SK-N-SH (cell line): Measurements from ENCODE around the gene APLP2. TPM values are rescaled to one million over a fixed set of nuclear protein-coding genes. Genes with fewer than 3 reads are reported as not detected.

Experiments used
- CTCF ChIA-PET: fragments of 300-600, 350-600 bp; formaldehyde crosslinking; extraction: SDS; loops from one replicate; lab custom pipeline; 2021; lab: Yijun Ruan, JAX
- POLR2A ChIA-PET: fragments of 350-600 bp; sonication (Branson Sonifier 250); formaldehyde crosslinking; extraction: SDS; loops from one replicate; lab custom pipeline; 2020; ENCODE audit warnings: antibody characterized with exemption, inconsistent platforms; lab: Yijun Ruan, JAX
- DNase-seq: peaks from one replicate; pipeline ENCODE4 v3.0.0; 2012
- H2AFZ ChIP-seq: fragments of 200-600 bp; sonication (generic); 2 replicates; pipeline ENCODE4 v1.8.1; 2016; ENCODE audit warnings: antibody characterized with exemption, mild to moderate bottlenecking, low read depth
- H3F3A ChIP-seq: fragments of 200-600 bp; sonication (generic); replicated peaks from 2 replicates; pipeline ENCODE3; 2016; ENCODE audit warnings: antibody characterized with exemption, mild to moderate bottlenecking; ENCODE audit not compliant: insufficient read depth
- H3K27ac ChIP-seq, 2 experiments: fragments of 200-500 bp in 1 of 2; fragments of 200-600 bp in 1 of 2; sonication (Bioruptor generic) in 1 of 2; sonication (generic), shearing (Covaris generic) in 1 of 2; 2 replicates each; pipeline versions ENCODE4 v1.5.1 to v1.6.1; 2014 to 2016; ENCODE audit warnings: low read depth in 2 of 2, inconsistent platforms in 1 of 2, low read length in 1 of 2, mild to moderate bottlenecking in 1 of 2, mixed read lengths in 1 of 2
- H3K27me3 ChIP-seq: fragments of 200-600 bp; sonication (generic), shearing (Covaris generic); 2 replicates; pipeline ENCODE4 v1.6.1; 2016; ENCODE audit warnings: mixed run types; ENCODE audit not compliant: insufficient read depth
- H3K36me3 ChIP-seq, 2 experiments: fragments of 200-500 bp in 1 of 2; fragments of 200-600 bp in 1 of 2; sonication (Bioruptor generic) in 1 of 2; sonication (generic) in 1 of 2; replicated peaks in 1 of 2; 2 replicates each; pipeline versions ENCODE3 to v1.5.1; 2014 to 2016; ENCODE audit warnings: low read length in 1 of 2, mild to moderate bottlenecking in 1 of 2; ENCODE audit not compliant: insufficient read depth in 2 of 2, control insufficient read depth in 1 of 2
- H3K4me1 ChIP-seq, 2 experiments: fragments of 200-500 bp in 1 of 2; fragments of 200-600 bp in 1 of 2; sonication (Bioruptor generic) in 1 of 2; sonication (generic), shearing (Covaris generic) in 1 of 2; 2 replicates each; pipeline versions ENCODE4 v1.5.1 to v1.6.1; 2014 to 2016; ENCODE audit warnings: low read depth in 1 of 2, low read length in 1 of 2, mixed run types in 1 of 2; ENCODE audit not compliant: insufficient read depth in 2 of 2, control insufficient read depth in 1 of 2
- H3K4me2 ChIP-seq: fragments of 200-600 bp; sonication (generic), shearing (Covaris generic); 2 replicates; pipeline ENCODE4 v1.6.1; 2017; ENCODE audit warnings: mixed run types
- H3K4me3 ChIP-seq, 2 experiments: fragments of 200-500 bp in 1 of 2; fragments of 200-600 bp in 1 of 2; sonication (Bioruptor generic) in 1 of 2; sonication (generic), shearing (Covaris generic) in 1 of 2; 2 replicates each; pipeline versions ENCODE4 v1.5.1 to v1.8.1; 2014 to 2016; ENCODE audit warnings: low read depth in 2 of 2, inconsistent platforms in 1 of 2, low read length in 1 of 2, mild to moderate bottlenecking in 1 of 2, mixed read lengths in 1 of 2, moderate library complexity in 1 of 2
- H3K79me2 ChIP-seq: fragments of 200-600 bp; sonication (generic); 2 replicates; pipeline ENCODE4 v1.8.1; 2017; ENCODE audit warnings: mild to moderate bottlenecking; ENCODE audit not compliant: insufficient read depth
- H3K9ac ChIP-seq: fragments of 200-600 bp; sonication (generic); 2 replicates; pipeline ENCODE4 v1.6.1; 2017; ENCODE audit warnings: mixed run types
- H3K9me2 ChIP-seq: fragments of 200-600 bp; sonication (generic); 2 replicates; pipeline ENCODE4 v1.6.1; 2017; ENCODE audit warnings: mixed run types
- H3K9me3 ChIP-seq: fragments of 200-600 bp; sonication (generic); 2 replicates; pipeline ENCODE4 v1.6.1; 2017; ENCODE audit warnings: mixed run types, mild to moderate bottlenecking, moderate library complexity
- H4K20me1 ChIP-seq: fragments of 200-600 bp; sonication (generic); 2 replicates; pipeline ENCODE4 v1.6.1; 2017; ENCODE audit warnings: mild to moderate bottlenecking, mixed run types; ENCODE audit not compliant: insufficient read depth
- CHD2 ChIP-seq: fragments of 150-350 bp; IDR thresholded peaks from 2 replicates; pipeline ENCODE4 v1.6.1; 2018; ENCODE audit warnings: low read length; ENCODE audit not compliant: partially characterized antibody
- EP300 ChIP-seq, 2 experiments: IDR thresholded peaks; 2 replicates each; pipeline versions ENCODE4 v1.4.0 to v1.6.1; 2012; ENCODE audit warnings: borderline replicate concordance in 1 of 2, low read depth in 1 of 2, low read length in 1 of 2
- FOSL2 ChIP-seq: IDR thresholded peaks from 2 replicates; pipeline ENCODE4 v1.4.0; 2012; ENCODE audit warnings: low read depth, mild to moderate bottlenecking, moderate library complexity, borderline replicate concordance
- FOXJ3 ChIP-seq: sonication (generic); formaldehyde crosslinking; IDR thresholded peaks from 2 replicates; pipeline ENCODE4 v1.5.1; 2020; ENCODE audit warnings: mild to moderate bottlenecking, missing genetic modification reagents
- FOXM1 ChIP-seq: IDR thresholded peaks from 2 replicates; pipeline ENCODE4 v1.4.0; 2012; ENCODE audit warnings: low read depth, mild to moderate bottlenecking
- GABPA ChIP-seq: IDR thresholded peaks from 2 replicates; pipeline ENCODE4 v1.4.0; 2012; ENCODE audit warnings: low read depth, mild to moderate bottlenecking
- MXI1 ChIP-seq: IDR thresholded peaks from 2 replicates; pipeline ENCODE4 v1.6.1; 2012; ENCODE audit warnings: mild to moderate bottlenecking, low read depth, low read length, improper control_type of control experiment
- NRF1 ChIP-seq: IDR thresholded peaks from 2 replicates; pipeline ENCODE4 v1.6.1; 2012; ENCODE audit warnings: low read depth, mild to moderate bottlenecking, low read length
- PBX3 ChIP-seq: IDR thresholded peaks from 2 replicates; pipeline ENCODE4; 2012
- POLR2AphosphoS5 ChIP-seq: IDR thresholded peaks from 2 replicates; pipeline ENCODE4 v1.6.1; 2012; ENCODE audit warnings: low read depth, low read length
- RAD21 ChIP-seq: IDR thresholded peaks from 2 replicates; pipeline ENCODE4 v1.6.1; 2012; ENCODE audit warnings: mild to moderate bottlenecking, low read length
- RFX5 ChIP-seq: IDR thresholded peaks from 2 replicates; pipeline ENCODE4 v1.6.1; 2012; ENCODE audit warnings: mild to moderate bottlenecking, improper control_type of control experiment, low read length
- RXRA ChIP-seq: IDR thresholded peaks from 2 replicates; pipeline ENCODE4 v1.4.0; 2012; ENCODE audit warnings: low read depth, mild to moderate bottlenecking, borderline replicate concordance
- SIN3A ChIP-seq: IDR thresholded peaks from 2 replicates; pipeline ENCODE4 v1.6.1; 2012; ENCODE audit warnings: low read depth, mild to moderate bottlenecking, low read length, moderate library complexity, borderline replicate concordance
- SMC3 ChIP-seq: IDR thresholded peaks from 2 replicates; pipeline ENCODE4 v1.6.1; 2012; ENCODE audit warnings: low read depth, low read length, improper control_type of control experiment
- TAF1 ChIP-seq: IDR thresholded peaks from 2 replicates; pipeline ENCODE4 v1.6.1; 2012; ENCODE audit warnings: low read depth, mild to moderate bottlenecking, low read length, moderate library complexity, borderline replicate concordance
- TCF12 ChIP-seq: IDR thresholded peaks from 2 replicates; pipeline ENCODE4 v1.4.0; 2012
- USF1 ChIP-seq: IDR thresholded peaks from 2 replicates; pipeline ENCODE4 v1.4.0; 2012; ENCODE audit warnings: low read depth, borderline replicate concordance
- YY1 ChIP-seq: IDR thresholded peaks from 2 replicates; pipeline ENCODE4 v1.4.0; 2012; ENCODE audit warnings: low read depth, mild to moderate bottlenecking
- ZBTB33 ChIP-seq: IDR thresholded peaks from 2 replicates; pipeline ENCODE4 v1.4.0; 2012; ENCODE audit warnings: low read depth, borderline replicate concordance
- WGBS: methylation state at CpG from one replicate; pipeline ENCODE4 v1.1.6; 2017; ENCODE audit warnings: low lambda C conversion rate; 5-methylcytosine and 5-hydroxymethylcytosine counted together
- polyA plus RNA-seq, 3 experiments: library from polyadenylated mRNA; depleted of rRNA; stranded (reverse); fragments of >200 nt; gene quantifications; 2 replicates each; pipeline ENCODE4 v1.2.3, GENCODE V29; 2012

APLP2 gene
- polyA plus RNA-seq, 1 of the 3 experiments (the other 2 are of a cell fraction) = 424 TPM

- Histone ChIP-seq H3K27me3 (no peaks in the 10 kb centered on the region), H3K4me2 (no peak overlapping the region), H3K9me2 (no peaks in the 10 kb centered on the region), H3K9ac (no peak overlapping the region), H3K79me2 (no peaks in the 10 kb centered on the region; the same call in 1 of the 2 replicates), H3K4me3 (no peak overlapping the region), H2AFZ (no peak overlapping the region), H3K36me3 (peaks cover 70 to 72% of the 10 kb centered on the region in 2 experiments), H3K27ac (no peak overlapping the region), H3F3A (no peaks in the 10 kb centered on the region)
- 96% methylated on average over 13 of the region's 13 CpGs for WGBS
- CTCF ChIA-PET = no interaction called here
- TF ChIP-seq POLR2AphosphoS5 (no peak), GABPA (no peak), FOXJ3 (CRISPR knock-in tag) (no peak), NRF1 (no peak), RFX5 (no peak), SMC3 (no peak), YY1 (no peak), SIN3A (no peak), EP300 (IDR thresholded peaks at IDR 0.05; ENCODE audit: borderline replicate concordance in 1 of 2, low read depth in 1 of 2, low read length in 1 of 2) (no peak), RXRA (no peak), TAF1 (no peak), MXI1 (no peak), CHD2 (no peak), ZBTB33 (no peak), FOSL2 (no peak), FOXM1 (no peak), TCF12 (no peak), PBX3 (no peak), RAD21 (no peak), USF1 (no peak)
- TF ChIP-seq, all 33 proteins: peak for 0
- Histone ChIP-seq H3K9me3 (no peaks in the 10 kb centered on the region), H4K20me1 (peaks cover 2% of the 10 kb centered on the region; the same call in 1 of the 2 replicates), H3K4me1 (peaks cover 0 to 3% of the 10 kb centered on the region in 2 experiments; a peak in 1 of 4 replicates)
- DNase-seq = no peak
- POLR2A ChIA-PET = interaction anchor here (0.7 kb wide), 1 partner anchor 19 kb away, joined by 3 read pairs; no protein-coding TSS in a partner anchor
These were observed 69.7 kb downstream of the APLP2 start for GRCh38 chr11:130139401-130139800.
